A549 (cell line): ENCODE measurements around the gene HOXB1.

Experiments
- BHLHE40 ChIP-seq: IDR thresholded peaks from 2 replicates; pipeline ENCODE4 v1.6.1; 2012; ENCODE audit warnings: low read depth, low read length, inconsistent platforms
- GATA3 ChIP-seq: IDR thresholded peaks from 2 replicates; pipeline ENCODE4 v1.6.1; 2012; ENCODE audit warnings: borderline replicate concordance
- MAFK ChIP-seq: fragments of 450-650 bp; IDR thresholded peaks from 2 replicates; pipeline ENCODE4 v1.6.1; 2014; ENCODE audit not compliant: partially characterized antibody
- POLR2A ChIP-seq: IDR thresholded peaks from 2 replicates; pipeline ENCODE4 v1.6.1; 2012; ENCODE audit warnings: mild to moderate bottlenecking, low read length
- RFX5 ChIP-seq: fragments of 450-650 bp; IDR thresholded peaks from 2 replicates; pipeline ENCODE4 v1.7.1; 2014; ENCODE audit warnings: antibody characterized with exemption, mild to moderate bottlenecking, moderate library complexity
- TF ChIP-seq, protein P1 (sequence below): fragments of >200 bp; sonication (Bioruptor Twin); formaldehyde crosslinking; IDR thresholded peaks from 3 replicates; pipeline ENCODE4 v1.5.1; 2016
- TF ChIP-seq, protein P2 (sequence below): IDR thresholded peaks from 2 replicates; pipeline ENCODE4 v1.6.1; 2012
- TF ChIP-seq, protein P3 (sequence below): fragments of 250-450 bp; sonication (Bioruptor Pico); IDR thresholded peaks from 2 replicates; pipeline ENCODE4 v1.5.0; 2021; ENCODE audit warnings: mild to moderate bottlenecking, moderate library complexity, borderline replicate concordance

DNA sequence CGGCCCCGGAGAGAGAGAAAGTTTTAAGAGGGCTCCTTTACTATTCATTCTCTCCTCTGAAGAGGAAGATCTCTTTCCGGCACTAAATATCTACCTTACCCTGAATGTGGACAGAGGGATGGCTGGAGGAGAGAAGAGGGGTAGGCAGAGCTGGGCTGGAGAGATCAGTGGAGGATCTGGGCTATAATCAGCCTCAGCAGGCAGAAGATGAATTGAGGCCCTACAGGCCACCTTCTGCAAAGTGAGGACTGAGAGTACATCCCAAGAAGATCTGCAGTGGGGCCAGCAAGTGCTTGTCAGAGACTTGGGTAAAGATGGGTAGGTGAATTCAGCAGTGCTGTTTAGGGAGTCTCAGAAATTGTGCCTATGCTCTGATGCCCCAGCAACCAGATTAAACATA, 6.5 kb upstream of the HOXB1 start:
- TF ChIP-seq RFX5 (no peak), GATA3 (no peak), BHLHE40 (no peak), POLR2A (no peak), MAFK (no peak)
- TF ChIP-seq, protein P1, sequence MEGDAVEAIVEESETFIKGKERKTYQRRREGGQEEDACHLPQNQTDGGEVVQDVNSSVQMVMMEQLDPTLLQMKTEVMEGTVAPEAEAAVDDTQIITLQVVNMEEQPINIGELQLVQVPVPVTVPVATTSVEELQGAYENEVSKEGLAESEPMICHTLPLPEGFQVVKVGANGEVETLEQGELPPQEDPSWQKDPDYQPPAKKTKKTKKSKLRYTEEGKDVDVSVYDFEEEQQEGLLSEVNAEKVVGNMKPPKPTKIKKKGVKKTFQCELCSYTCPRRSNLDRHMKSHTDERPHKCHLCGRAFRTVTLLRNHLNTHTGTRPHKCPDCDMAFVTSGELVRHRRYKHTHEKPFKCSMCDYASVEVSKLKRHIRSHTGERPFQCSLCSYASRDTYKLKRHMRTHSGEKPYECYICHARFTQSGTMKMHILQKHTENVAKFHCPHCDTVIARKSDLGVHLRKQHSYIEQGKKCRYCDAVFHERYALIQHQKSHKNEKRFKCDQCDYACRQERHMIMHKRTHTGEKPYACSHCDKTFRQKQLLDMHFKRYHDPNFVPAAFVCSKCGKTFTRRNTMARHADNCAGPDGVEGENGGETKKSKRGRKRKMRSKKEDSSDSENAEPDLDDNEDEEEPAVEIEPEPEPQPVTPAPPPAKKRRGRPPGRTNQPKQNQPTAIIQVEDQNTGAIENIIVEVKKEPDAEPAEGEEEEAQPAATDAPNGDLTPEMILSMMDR = no peak
- TF ChIP-seq, protein P2, sequence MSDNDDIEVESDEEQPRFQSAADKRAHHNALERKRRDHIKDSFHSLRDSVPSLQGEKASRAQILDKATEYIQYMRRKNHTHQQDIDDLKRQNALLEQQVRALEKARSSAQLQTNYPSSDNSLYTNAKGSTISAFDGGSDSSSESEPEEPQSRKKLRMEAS = no peak
- TF ChIP-seq, protein P3, sequence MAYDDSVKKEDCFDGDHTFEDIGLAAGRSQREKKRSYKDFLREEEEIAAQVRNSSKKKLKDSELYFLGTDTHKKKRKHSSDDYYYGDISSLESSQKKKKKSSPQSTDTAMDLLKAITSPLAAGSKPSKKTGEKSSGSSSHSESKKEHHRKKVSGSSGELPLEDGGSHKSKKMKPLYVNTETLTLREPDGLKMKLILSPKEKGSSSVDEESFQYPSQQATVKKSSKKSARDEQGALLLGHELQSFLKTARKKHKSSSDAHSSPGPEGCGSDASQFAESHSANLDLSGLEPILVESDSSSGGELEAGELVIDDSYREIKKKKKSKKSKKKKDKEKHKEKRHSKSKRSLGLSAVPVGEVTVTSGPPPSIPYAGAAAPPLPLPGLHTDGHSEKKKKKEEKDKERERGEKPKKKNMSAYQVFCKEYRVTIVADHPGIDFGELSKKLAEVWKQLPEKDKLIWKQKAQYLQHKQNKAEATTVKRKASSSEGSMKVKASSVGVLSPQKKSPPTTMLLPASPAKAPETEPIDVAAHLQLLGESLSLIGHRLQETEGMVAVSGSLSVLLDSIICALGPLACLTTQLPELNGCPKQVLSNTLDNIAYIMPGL (CRISPR knock-in tag) = no peak
